OCI-LY7 (cell line): Measurements from ENCODE around the gene ZNF280D. TPM values are rescaled to one million over a fixed set of nuclear protein-coding genes. Genes with fewer than 3 reads are reported as not detected.
"Not testable (repeated sequence)": the region's sequence is repeated elsewhere in the genome, so short reads cannot be mapped to it uniquely, and the experiment has no call there.

ENCODE experiments used
- BruUV-seq: library from RNA; stranded (reverse); fragments of 400-500 nt; replicated peaks from 2 replicates; lab custom pipeline; 2021; lab: Mats Ljungman, UMichigan
- CTCF ChIA-PET: fragments of 300-600 bp; sonication (Branson Sonifier 250); formaldehyde crosslinking; loops from one replicate; lab custom pipeline; 2022; ENCODE audit warnings: antibody characterized with exemption; ENCODE audit not compliant: unreplicated experiment; lab: Charles Lee
- POLR2A ChIA-PET: fragments of 300-600 bp; sonication (Branson Sonifier 250); formaldehyde crosslinking; loops from one replicate; lab custom pipeline; 2022; ENCODE audit warnings: antibody characterized with exemption; lab: Charles Lee
- DNase-seq: peaks from one replicate; pipeline ENCODE4 v3.0.0-alpha.2; 2015; ENCODE audit warnings: low spot score
- H2AFZ ChIP-seq: fragments of 200-600 bp; sonication (generic), shearing (Covaris generic); 2 replicates; pipeline ENCODE4 v1.6.1; 2014; ENCODE audit warnings: mild to moderate bottlenecking, antibody characterized with exemption, low read length, moderate library complexity
- H3K27ac ChIP-seq: fragments of 200-600 bp; sonication (generic); 2 replicates; pipeline ENCODE4 v1.5.1; 2014; ENCODE audit warnings: mixed run types, low read depth, mild to moderate bottlenecking, moderate library complexity, low read length, inconsistent platforms; ENCODE audit not compliant: poor library complexity, severe bottlenecking
- H3K36me3 ChIP-seq: fragments of 200-600 bp; sonication (generic); 2 replicates; pipeline ENCODE4 v1.6.1; 2014; ENCODE audit warnings: mild to moderate bottlenecking, antibody characterized with exemption, low read length, moderate library complexity, mixed read lengths; ENCODE audit not compliant: insufficient read depth
- H3K4me1 ChIP-seq: fragments of 200-600 bp; sonication (generic); 2 replicates; pipeline ENCODE4 v1.5.1; 2014; ENCODE audit warnings: mild to moderate bottlenecking, low read length; ENCODE audit not compliant: insufficient read depth, poor library complexity, severe bottlenecking
- H3K4me2 ChIP-seq: fragments of 200-600 bp; sonication (generic); 2 replicates; pipeline ENCODE4 v1.6.1; 2014; ENCODE audit warnings: mild to moderate bottlenecking, low read length
- H3K4me3 ChIP-seq: fragments of 200-600 bp; sonication (generic); 2 replicates; pipeline ENCODE4 v1.5.1; 2014; ENCODE audit warnings: mild to moderate bottlenecking, low read depth, low read length; ENCODE audit not compliant: poor library complexity, severe bottlenecking
- H3K79me2 ChIP-seq: fragments of 200-600 bp; sonication (generic); 2 replicates; pipeline ENCODE4 v1.6.1; 2016; ENCODE audit warnings: low read depth, mild to moderate bottlenecking, low read length, moderate library complexity, mixed read lengths; ENCODE audit not compliant: insufficient read depth
- H3K9me2 ChIP-seq: fragments of 200-600 bp; sonication (generic); 2 replicates; pipeline ENCODE4 v1.6.1; 2016; ENCODE audit warnings: mild to moderate bottlenecking, low read length, mixed read lengths; ENCODE audit not compliant: insufficient read depth
- H3K9me3 ChIP-seq: fragments of 200-600 bp; sonication (generic); 2 replicates; pipeline ENCODE4 v1.6.1; 2014; ENCODE audit warnings: mild to moderate bottlenecking, mixed run types, low read length, mixed read lengths
- H4K20me1 ChIP-seq: fragments of 200-600 bp; sonication (generic); 2 replicates; pipeline ENCODE4 v1.6.1; 2014; ENCODE audit warnings: mild to moderate bottlenecking, antibody characterized with exemption, low read length, moderate library complexity, mixed read lengths; ENCODE audit not compliant: insufficient read depth
- CTCF ChIP-seq: fragments of 200-600 bp; sonication (generic); conservative IDR thresholded peaks from 2 replicates; pipeline ENCODE4 v1.5.1; 2014; ENCODE audit warnings: mild to moderate bottlenecking, antibody characterized with exemption, low read length, moderate library complexity, mixed read lengths
- EZH2phosphoT487 ChIP-seq: fragments of 200-600 bp; sonication (generic); IDR thresholded peaks from 2 replicates; pipeline ENCODE4 v1.6.1; 2018; ENCODE audit warnings: low read depth, borderline replicate concordance, mild to moderate bottlenecking, mixed run types, antibody characterized with exemption, low read length, moderate library complexity, mixed read lengths
- intact Hi-C: fragments of 100-400 bp; cut with micrococcal nuclease; formaldehyde crosslinking; loops from one replicate; pipeline ENCODE4 v1.10.0; 2022; ENCODE audit not compliant: unreplicated experiment
- total RNA-seq, 2 experiments: library from RNA; depleted of rRNA in 1 of 2; stranded (reverse); fragments of >200 nt in 1 of 2; shearing (Covaris generic) in 1 of 2; gene quantifications; 2 replicates each; pipeline ENCODE4 v1.2.3, GENCODE V29; 2014 to 2022

The ZNF280D gene
- total RNA-seq, 2 experiments from 2014 or later = 10.7 to 23.4 TPM

DNA sequence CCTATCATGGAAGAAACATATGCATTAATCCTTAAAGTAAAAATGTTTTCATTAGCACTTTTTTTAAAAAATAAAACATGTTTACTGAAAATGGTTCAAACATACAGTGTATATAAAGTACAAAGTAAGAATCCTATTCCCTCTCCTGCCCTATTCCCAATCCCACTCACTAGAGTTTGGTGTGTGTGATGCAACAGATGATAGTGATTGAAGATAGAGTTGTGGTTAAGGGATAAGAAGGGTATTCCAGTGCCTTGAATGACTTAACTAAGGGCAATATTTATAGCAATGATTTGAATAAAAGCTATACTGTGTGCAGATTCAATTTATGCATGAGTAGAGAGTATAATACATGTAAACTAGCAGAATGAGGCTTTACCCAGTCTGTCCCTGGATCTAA, 18.1 kb downstream of the ZNF280D start:
- Histone ChIP-seq H2AFZ (no peak overlapping the region), H3K4me2 (no peak overlapping the region), H3K4me3 (no peak overlapping the region), H3K4me1 (peaks cover 25% of the 10 kb centered on the region), H3K9me3 (0 out of 2 replicates have a peak, but pooled peaks cover 3% of the 10 kb centered on the region), H3K36me3 (no peaks in the 10 kb centered on the region; the same call in 1 of the 2 replicates), H3K9me2 (no peaks in the 10 kb centered on the region), H3K27ac (no peak overlapping the region), H4K20me1 (no peaks in the 10 kb centered on the region), H3K79me2 (peaks cover 17% of the 10 kb centered on the region; the same call in 1 of the 2 replicates)
- no peak for DNase-seq
- TF ChIP-seq CTCF (no peak), EZH2phosphoT487 (no peak)
- intact Hi-C loops = no loop called here
- POLR2A ChIA-PET = interaction anchor here (0.6 to 0.7 kb wide), 2 partner anchors 36 to 106 kb away, joined by 3 read pairs; no protein-coding TSS in a partner anchor
- no TSS peak for BruUV-seq
- CTCF ChIA-PET = no interaction called here

- H3K36me3 ChIP-seq, DNase-seq, CTCF ChIA-PET, BruUV-seq, H4K20me1 ChIP-seq, H3K4me3 ChIP-seq, POLR2A ChIA-PET, intact Hi-C loops, H3K9me2 ChIP-seq, H3K4me1 ChIP-seq, H3K4me2 ChIP-seq, H3K27ac ChIP-seq, H2AFZ ChIP-seq: not testable (repeated sequence)
- H3K9me3 ChIP-seq = peaks cover 12% of the 10 kb centered on the region; the same call in 1 of the 2 replicates
- H3K79me2 ChIP-seq = peaks cover 14% of the 10 kb centered on the region; the same call in 1 of the 2 replicates
These were observed 23.8 kb downstream of the ZNF280D start for GRCh38 chr15:56709502-56709901.

GRCh38 chr15:56699743-56700142, 33.6 kb downstream of the ZNF280D start:
- no peaks in the 10 kb centered on the region for H3K9me2 ChIP-seq
- H3K79me2 ChIP-seq = no peaks in the 10 kb centered on the region
- H3K4me2 ChIP-seq = no peak overlapping the region
- POLR2A ChIA-PET = interaction anchor here (1.2 kb wide), 1 partner anchor 18 kb away, joined by 8 read pairs; no protein-coding TSS in a partner anchor
- no peaks in the 10 kb centered on the region for H3K4me1 ChIP-seq
- no peak overlapping the region for H3K27ac ChIP-seq
- CTCF ChIA-PET = no interaction called here
- H3K36me3 ChIP-seq = peaks cover 39% of the 10 kb centered on the region
- intact Hi-C loops = no loop called here
- no peak for TF ChIP-seq EZH2phosphoT487
- TF ChIP-seq CTCF = no peak
- H2AFZ ChIP-seq = no peak overlapping the region
- no peaks in the 10 kb centered on the region for H4K20me1 ChIP-seq
- no peak overlapping the region for H3K4me3 ChIP-seq
- DNase-seq = no peak
- H3K9me3 ChIP-seq = 0 out of 2 replicates have a peak, but pooled peaks cover 4% of the 10 kb centered on the region
- BruUV-seq = no TSS peak
